Endothelial cell of umbilical vein (primary cell): ENCODE data around the gene KRT76. TPM values are rescaled to one million over a fixed set of nuclear protein-coding genes. Genes with fewer than 3 reads are reported as not detected.

ENCODE experiments used
- BruUV-seq: library from RNA; stranded (reverse); fragments of 400-500 nt; replicated peaks from 2 replicates; lab custom pipeline; 2021; lab: Mats Ljungman, UMichigan
- CTCF ChIA-PET: fragments of 300-600, 350-600 bp; sonication (Branson Sonifier 250); formaldehyde crosslinking; loops from one replicate; lab custom pipeline; 2021; ENCODE audit warnings: antibody characterized with exemption, inconsistent platforms; lab: Charles Lee
- POLR2A ChIA-PET: fragments of 300-600, 350-600 bp; sonication (Branson Sonifier 250); formaldehyde crosslinking; loops from one replicate; lab custom pipeline; 2021; ENCODE audit warnings: antibody characterized with exemption, inconsistent platforms; lab: Charles Lee
- DNase-seq: peaks from one replicate; pipeline ENCODE4 v3.0.0-alpha.2; 2011; ENCODE audit warnings: low read depth, low spot score
- FAIRE-seq: peaks from 2 replicates; lab custom pipeline; 2011; peaks lifted over from hg19 to GRCh38; lab: Jason Lieb, UNC
- H2AFZ ChIP-seq: 2 replicates; pipeline ENCODE4 v1.6.0; 2012; ENCODE audit warnings: low read depth, low read length, control low read depth, inconsistent platforms
- H3K27ac ChIP-seq: 2 replicates; pipeline ENCODE4 v1.5.1; 2011; ENCODE audit warnings: low read depth, mild to moderate bottlenecking, control low read depth, low read length, moderate library complexity; ENCODE audit not compliant: insufficient read depth
- H3K27me3 ChIP-seq, 2 experiments: 2 replicates each; pipeline versions ENCODE4 v1.6.0 to v1.6.1; 2011; ENCODE audit warnings: low read length in 2 of 2, mixed read lengths in 1 of 2; ENCODE audit not compliant: control insufficient read depth in 2 of 2, insufficient read depth in 2 of 2
- H3K36me3 ChIP-seq, 2 experiments: 2 replicates in 1 of 2; 3 replicates in 1 of 2; pipeline ENCODE4 v1.5.1; 2011; ENCODE audit warnings: low read length in 2 of 2, mild to moderate bottlenecking in 1 of 2, moderate library complexity in 1 of 2; ENCODE audit not compliant: control insufficient read depth in 2 of 2, insufficient read depth in 2 of 2; ENCODE audit errors: extremely low read depth in 1 of 2
- H3K4me1 ChIP-seq: 3 replicates; pipeline ENCODE4 v1.5.1; 2011; ENCODE audit warnings: mild to moderate bottlenecking, low read length; ENCODE audit not compliant: control insufficient read depth, insufficient read depth; ENCODE audit errors: extremely low read depth
- H3K4me2 ChIP-seq: 2 replicates; pipeline ENCODE4 v1.6.1; 2011; ENCODE audit warnings: low read length, control low read depth, mixed read lengths; ENCODE audit not compliant: insufficient read depth
- H3K4me3 ChIP-seq, 3 experiments: fragments of 200-600 bp in 1 of 3; sonication (generic), shearing (Covaris generic) in 1 of 3; replicated peaks in 1 of 3; 2 replicates each; pipeline ENCODE4 v1.5.1; 2011 to 2016; ENCODE audit warnings: control low read depth in 3 of 3, low read length in 3 of 3, mild to moderate bottlenecking in 2 of 3, inconsistent platforms in 1 of 3, low read depth in 1 of 3, moderate library complexity in 1 of 3; ENCODE audit not compliant: insufficient read depth in 1 of 3
- H3K79me2 ChIP-seq: 2 replicates; pipeline ENCODE4 v1.6.0; 2012; ENCODE audit warnings: low read length, inconsistent platforms; ENCODE audit not compliant: control insufficient read depth, insufficient read depth
- H3K9ac ChIP-seq: replicated peaks from 2 replicates; pipeline ENCODE3; 2011; ENCODE audit warnings: low read length, control low read depth; ENCODE audit not compliant: insufficient read depth; ENCODE audit errors: extremely low read depth
- H3K9me1 ChIP-seq: replicated peaks from 3 replicates; pipeline ENCODE4 v1.6.0; 2011; ENCODE audit warnings: mild to moderate bottlenecking, low read length; ENCODE audit not compliant: control insufficient read depth, insufficient read depth; ENCODE audit errors: extremely low read depth
- H3K9me3 ChIP-seq: replicated peaks from 2 replicates; pipeline ENCODE4 v1.5.1; 2012; ENCODE audit warnings: low read length, inconsistent platforms; ENCODE audit not compliant: control insufficient read depth, insufficient read depth
- H4K20me1 ChIP-seq: replicated peaks from 2 replicates; pipeline ENCODE3; 2011; ENCODE audit warnings: mild to moderate bottlenecking, low read length; ENCODE audit not compliant: control insufficient read depth, insufficient read depth; ENCODE audit errors: extremely low read depth
- FOS ChIP-seq: IDR thresholded peaks from 2 replicates; pipeline ENCODE4 v1.6.1; 2011; ENCODE audit warnings: mild to moderate bottlenecking, low read length, moderate library complexity, borderline replicate concordance; ENCODE audit not compliant: insufficient read depth
- GATA2 ChIP-seq: IDR thresholded peaks from 2 replicates; pipeline ENCODE4 v1.7.0; 2011; ENCODE audit warnings: low read depth, mild to moderate bottlenecking, moderate library complexity, mixed read lengths, low read length; ENCODE audit not compliant: insufficient read length, insufficient read depth
- JUN ChIP-seq: IDR thresholded peaks from 2 replicates; pipeline ENCODE4 v1.6.1; 2011; ENCODE audit warnings: borderline replicate concordance, low read depth; ENCODE audit not compliant: insufficient read length, insufficient read depth
- MAX ChIP-seq: IDR thresholded peaks from 2 replicates; pipeline ENCODE4 v1.6.1; 2011; ENCODE audit not compliant: insufficient read depth, insufficient read length
- MYC ChIP-seq: IDR thresholded peaks from one replicate; pipeline ENCODE4 v1.6.1; 2011; ENCODE audit warnings: mild to moderate bottlenecking, low read depth, low read length
- POLR2A ChIP-seq: IDR thresholded peaks from 2 replicates; pipeline ENCODE4 v1.6.1; 2012; ENCODE audit warnings: low read depth, mild to moderate bottlenecking, control low read depth, low read length
- POLR2AphosphoS5 ChIP-seq: IDR thresholded peaks from 2 replicates; pipeline ENCODE4 v1.6.1; 2012; ENCODE audit warnings: low read depth, mild to moderate bottlenecking, control low read depth, low read length, moderate library complexity; ENCODE audit not compliant: insufficient read depth
- dilution Hi-C: fragments of 300-500 bp; cut with MboI; formaldehyde crosslinking; loops from one replicate; pipeline ENCODE4 v1.15.0; 2019; ENCODE audit warnings: low sequenced_read_pairs; ENCODE audit not compliant: extremely low pct_ligation_motif_present
- intact Hi-C: fragments of 100-400 bp; cut with micrococcal nuclease; formaldehyde crosslinking; loops from one replicate; pipeline ENCODE4 v1.10.0; 2022
- polyA plus RNA-seq, 4 experiments: library from polyadenylated mRNA; depleted of rRNA in 3 of 4; stranded (reverse) in 3 of 4; unstranded in 1 of 4; fragments of >200 nt; gene quantifications; 2 replicates each; pipeline versions ENCODE4 v1.2.1 to v1.2.3, GENCODE V29; 2011 to 2012; ENCODE audit warnings: missing spikeins in 1 of 4
- total RNA-seq: library from RNA; stranded (reverse); gene quantifications from 2 replicates; pipeline ENCODE4 v1.2.3, GENCODE V29; 2021

Gene KRT76
- total and polyA plus RNA-seq, 2 donors (not counting 3 experiments of a cell fraction or from before 2014, with no cell fraction given): not detected

DNA sequence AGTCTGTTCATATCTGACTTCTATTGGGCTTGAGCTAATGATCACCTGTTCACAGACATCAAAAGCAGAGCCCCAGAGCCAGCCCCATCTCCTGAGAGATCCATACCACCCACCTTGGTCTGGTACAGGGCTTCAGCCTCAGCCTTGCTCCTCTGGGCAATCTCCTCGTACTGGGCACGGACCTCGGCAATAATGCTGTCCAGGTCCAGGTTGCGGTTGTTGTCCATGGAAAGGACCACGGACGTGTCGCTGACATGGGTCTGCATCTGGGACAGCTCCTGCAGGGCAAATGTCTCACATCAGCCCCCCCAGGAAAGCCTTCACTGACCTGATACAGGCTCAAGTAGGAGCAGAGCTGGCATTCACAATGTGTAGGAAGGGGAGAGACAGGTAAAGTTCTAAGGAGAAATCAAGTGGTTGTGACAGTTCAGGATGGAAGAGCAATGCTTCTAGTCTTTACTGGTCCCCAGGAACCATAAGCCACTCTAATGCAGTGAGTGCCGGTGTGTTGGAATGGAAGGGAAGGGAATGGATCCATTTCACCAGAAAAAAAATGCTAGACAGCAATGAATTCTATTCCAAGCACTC is 31.5 kb upstream of the KRT76 start:
- DNase-seq: no peak
- ChIA-PET CTCF (interaction anchor here (1.6 kb wide), 1 partner anchor 530 kb away, joined by 5 read pairs; no protein-coding TSS in a partner anchor), POLR2A (no interaction called here)
- H3K4me2 ChIP-seq: no peak overlapping the region
- H3K27me3 ChIP-seq: no peaks in the 10 kb centered on the region
- H3K4me1 ChIP-seq: no peaks in the 10 kb centered on the region
- BruUV-seq: no TSS peak
- intact Hi-C loops (no loop called here), dilution Hi-C loops (no loop called here)
- no peak overlapping the region for H3K4me3 ChIP-seq
- H4K20me1 ChIP-seq: no peaks in the 10 kb centered on the region
- no peaks in the 10 kb centered on the region for H3K9me3 ChIP-seq
- no peak overlapping the region for H2AFZ ChIP-seq
- H3K27ac ChIP-seq: no peak overlapping the region
- H3K9me1 ChIP-seq: no peaks in the 10 kb centered on the region
- no peaks in the 10 kb centered on the region for H3K36me3 ChIP-seq
- no peaks in the 10 kb centered on the region for H3K79me2 ChIP-seq
- no peak overlapping the region for H3K9ac ChIP-seq
- TF ChIP-seq GATA2: no peak
- no peak for FAIRE-seq

GRCh38 chr12:52807544-52808470 is 30.7 kb upstream of the KRT76 start:
- Histone ChIP-seq H3K4me2 (no peak overlapping the region), H3K36me3 (no peaks in the 10 kb centered on the region), H3K4me3 (no peak overlapping the region), H4K20me1 (no peaks in the 10 kb centered on the region), H3K27ac (no peak overlapping the region), H3K27me3 (no peaks in the 10 kb centered on the region), H2AFZ (no peak overlapping the region), H3K9me1 (no peaks in the 10 kb centered on the region), H3K4me1 (no peaks in the 10 kb centered on the region), H3K79me2 (no peaks in the 10 kb centered on the region), H3K9me3 (no peaks in the 10 kb centered on the region), H3K9ac (no peak overlapping the region)
- FAIRE-seq (no peak), DNase-seq (no peak)
- TF ChIP-seq MYC: no peak
- no peak for TF ChIP-seq FOS
- no peak for TF ChIP-seq MAX
- TF ChIP-seq JUN: no peak
- TF ChIP-seq POLR2A: no peak
- TF ChIP-seq POLR2AphosphoS5: no peak
- POLR2A ChIA-PET: no interaction called here
- CTCF ChIA-PET: interaction anchor here (1.6 kb wide), 1 partner anchor 529 kb away, joined by 5 read pairs; no protein-coding TSS in a partner anchor
- dilution Hi-C loops: no loop called here
- intact Hi-C loops: no loop called here
- no TSS peak for BruUV-seq
